HCT116 (cell line): ENCODE data around the gene NPM3. TPM values are rescaled to one million over a fixed set of nuclear protein-coding genes. Genes with fewer than 3 reads are reported as not detected.
A peak's percentile ranks its signal among the peaks of the same experiment; 100 is the strongest.

Source experiments
- ATAC-seq: fragments of 200-7000 bp; cut with Tn5 transposase; 2 replicates; pipeline ENCODE4 v1.9.1; 2020; ENCODE audit warnings: mild to moderate bottlenecking, moderate library complexity
- BruUV-seq: library from RNA; stranded (reverse); fragments of 400-500 nt; replicated peaks from 2 replicates; lab custom pipeline; 2021; lab: Mats Ljungman, UMichigan
- CTCF ChIA-PET: fragments of 300-600 bp; sonication (Branson Sonifier 250); formaldehyde crosslinking; loops from one replicate; lab custom pipeline; 2021; ENCODE audit warnings: antibody characterized with exemption; lab: Charles Lee
- POLR2A ChIA-PET: fragments of 300-600, 350-600 bp; sonication (Branson Sonifier 250); formaldehyde crosslinking; loops from one replicate; lab custom pipeline; 2021; ENCODE audit warnings: antibody characterized with exemption; lab: Charles Lee
- RAD21 ChIA-PET, 2 experiments: fragments of 300-600 bp; sonication (Branson Sonifier 250); formaldehyde crosslinking; loops; one replicate each; lab custom pipeline; 2023; ENCODE audit warnings: low total read pairs in 2 of 2; ENCODE audit not compliant: uncharacterized antibody in 2 of 2, unreplicated experiment in 2 of 2, low non-redundant PET in 1 of 2; lab: Charles Lee
- DNase-seq: peaks from one replicate; pipeline ENCODE4 v3.0.0-alpha.2; 2010; ENCODE audit warnings: low read depth, low spot score
- H2AFZ ChIP-seq: fragments of 200-600 bp; shearing (Covaris generic), sonication (generic); 2 replicates; pipeline ENCODE4 v1.6.1; 2017; ENCODE audit warnings: low read depth, mixed run types, mixed read lengths, antibody characterized with exemption, low read length; ENCODE audit not compliant: poor library complexity, severe bottlenecking
- H3K27ac ChIP-seq: 2 replicates; pipeline ENCODE4 v1.5.1; 2012; ENCODE audit warnings: low read depth, low read length
- H3K27me3 ChIP-seq: fragments of 200-600 bp; sonication (generic); 2 replicates; pipeline ENCODE4 v1.6.1; 2016; ENCODE audit warnings: mixed run types, low read length, mixed read lengths; ENCODE audit not compliant: insufficient read depth
- H3K36me3 ChIP-seq, 2 experiments: fragments of 200-500 bp in 1 of 2; fragments of 200-600 bp in 1 of 2; sonication (Bioruptor generic) in 1 of 2; sonication (generic) in 1 of 2; 2 replicates each; pipeline versions ENCODE4 v1.5.1 to v1.6.1; 2014 to 2016; ENCODE audit warnings: low read length in 2 of 2, inconsistent platforms in 1 of 2, mixed read lengths in 1 of 2, mixed run types in 1 of 2; ENCODE audit not compliant: insufficient read depth in 2 of 2, control insufficient read depth in 1 of 2
- H3K4me1 ChIP-seq, 2 experiments: fragments of 200-600 bp in 1 of 2; sonication (generic) in 1 of 2; 2 replicates each; pipeline versions ENCODE4 v1.5.1 to v1.6.1; 2012 to 2017; ENCODE audit warnings: low read length in 2 of 2, inconsistent platforms in 1 of 2, mild to moderate bottlenecking in 1 of 2, mixed read lengths in 1 of 2, mixed run types in 1 of 2, moderate library complexity in 1 of 2; ENCODE audit not compliant: insufficient read depth in 2 of 2, control insufficient read depth in 1 of 2
- H3K4me2 ChIP-seq: fragments of 200-600 bp; sonication (generic); 2 replicates; pipeline ENCODE4 v1.6.1; 2017; ENCODE audit warnings: mixed run types, low read length, mixed read lengths
- H3K4me3 ChIP-seq, 2 experiments: fragments of 200-600 bp in 1 of 2; sonication (generic) in 1 of 2; replicated peaks in 1 of 2; 2 replicates each; pipeline ENCODE4 v1.5.1; 2011 to 2016; ENCODE audit warnings: low read length in 2 of 2, control low read depth in 1 of 2, low read depth in 1 of 2, mild to moderate bottlenecking in 1 of 2, mixed read lengths in 1 of 2, mixed run types in 1 of 2
- H3K79me2 ChIP-seq: fragments of 200-600 bp; sonication (generic); 2 replicates; pipeline ENCODE4 v1.6.1; 2017; ENCODE audit warnings: mild to moderate bottlenecking, mixed run types, low read length, moderate library complexity, mixed read lengths; ENCODE audit not compliant: insufficient read depth
- H3K9ac ChIP-seq: fragments of 200-600 bp; sonication (generic); 2 replicates; pipeline ENCODE4 v1.6.1; 2016; ENCODE audit warnings: low read length, mixed read lengths
- H3K9me2 ChIP-seq: fragments of 200-600 bp; sonication (generic), shearing (Covaris generic); 2 replicates; pipeline ENCODE4 v1.6.1; 2017; ENCODE audit warnings: mixed run types, mild to moderate bottlenecking, moderate library complexity; ENCODE audit not compliant: insufficient read depth
- H3K9me3 ChIP-seq, 2 experiments: fragments of 200-500 bp in 1 of 2; fragments of 200-600 bp in 1 of 2; sonication (Bioruptor generic) in 1 of 2; sonication (generic) in 1 of 2; 2 replicates each; pipeline ENCODE4 v1.6.1; 2014 to 2017; ENCODE audit warnings: low read length in 2 of 2, mixed read lengths in 2 of 2, inconsistent platforms in 1 of 2, low read depth in 1 of 2, mild to moderate bottlenecking in 1 of 2, mixed run types in 1 of 2, moderate library complexity in 1 of 2; ENCODE audit not compliant: control insufficient read depth in 1 of 2, insufficient read depth in 1 of 2
- H4K20me1 ChIP-seq: fragments of 200-600 bp; sonication (generic), shearing (Covaris generic); 2 replicates; pipeline ENCODE4 v1.6.1; 2017; ENCODE audit warnings: mixed run types, mild to moderate bottlenecking, moderate library complexity; ENCODE audit not compliant: insufficient read depth
- CBX3 ChIP-seq: IDR thresholded peaks from 2 replicates; pipeline ENCODE4 v1.6.1; 2012; ENCODE audit warnings: low read depth
- CTCF ChIP-seq, 3 experiments: fragments of 200-600 bp in 1 of 3; sonication (generic) in 1 of 3; IDR thresholded peaks in 2 of 3; conservative IDR thresholded peaks in 1 of 3; 2 replicates each; pipeline ENCODE4 v1.5.1; 2012 to 2017; ENCODE audit warnings: low read depth in 2 of 3, low read length in 2 of 3, antibody characterized with exemption in 1 of 3, borderline replicate concordance in 1 of 3, control low read depth in 1 of 3, mild to moderate bottlenecking in 1 of 3, mixed read lengths in 1 of 3, mixed run types in 1 of 3, moderate library complexity in 1 of 3; ENCODE audit not compliant: insufficient read depth in 1 of 3
- EGR1 ChIP-seq: IDR thresholded peaks from 2 replicates; pipeline ENCODE4 v1.6.1; 2012; ENCODE audit warnings: low read depth
- FOSL1 ChIP-seq: IDR thresholded peaks from 2 replicates; pipeline ENCODE4 v1.6.1; 2012; ENCODE audit warnings: low read depth
- ZBTB33 ChIP-seq: IDR thresholded peaks from 2 replicates; pipeline ENCODE4 v1.6.1; 2011; ENCODE audit warnings: mild to moderate bottlenecking, low read length, moderate library complexity; ENCODE audit not compliant: insufficient replicate concordance; ENCODE audit errors: extremely low read depth
- intact Hi-C: fragments of 100-400 bp; cut with micrococcal nuclease; formaldehyde crosslinking; loops from 2 replicates; pipeline ENCODE4 v1.10.0; 2022
- total RNA-seq: library from RNA; stranded (reverse); gene quantifications from one replicate; pipeline ENCODE4 v1.2.1, GENCODE V29; 2021; ENCODE audit not compliant: unreplicated experiment

The NPM3 gene
- total RNA-seq, 1 experiment from 2014 or later = 267 TPM

- TF ChIP-seq ZBTB33 = no peak
- no peak for TF ChIP-seq FOSL1
- no peak for TF ChIP-seq EGR1
Observed at GRCh38 chr10:101781655-101781983, 1.6 kb downstream of the NPM3 start (continued).

- H3K79me2 ChIP-seq = peaks cover 47% of the 10 kb centered on the region
- no peaks in the 10 kb centered on the region for H3K9me3 ChIP-seq
- ChIA-PET POLR2A (interaction anchor here (0.6 to 1.6 kb wide), 2 partner anchors 124 to 178 kb away, joined by 3 to 10 read pairs; no protein-coding TSS in a partner anchor), CTCF (interaction anchor here (0.5 to 5.8 kb wide), 44 partner anchors 9 to 725 kb away, joined by 3 to 220 read pairs (median 4); partner anchors contain the start of genes DPCD, FBXL15, FBXW4 and OGA), RAD21 (interaction anchor here (0.7 to 2.3 kb wide), 7 partner anchors 179 to 567 kb away, joined by 3 to 21 read pairs (median 7); no protein-coding TSS in a partner anchor)
- no peaks in the 10 kb centered on the region for H3K9me2 ChIP-seq
- no peaks in the 10 kb centered on the region for H3K27me3 ChIP-seq
- peaks cover 3% of the 10 kb centered on the region; the same call in 1 of the 2 replicates for H4K20me1 ChIP-seq
- no peak overlapping the region for H2AFZ ChIP-seq
- intact Hi-C loops = loop anchor here (1.0 to 5.0 kb wide), 7 partner anchors 36 to 620 kb away; partner anchors contain the start of genes DPCD, OGA and POLL
- no TSS peak for BruUV-seq
- H3K4me2 ChIP-seq = peak overlapping the region; percentile 94
- peaks cover 19 to 45% of the 10 kb centered on the region in 2 experiments for H3K4me1 ChIP-seq
- peak overlapping the region; percentile 66 for H3K27ac ChIP-seq
- peak overlapping the region; percentile 74 to 90 for H3K4me3 ChIP-seq
- H3K9ac ChIP-seq = peak overlapping the region; percentile 91
- peaks cover 8 to 31% of the 10 kb centered on the region in 2 experiments; a peak in 3 of 4 replicates for H3K36me3 ChIP-seq
- ATAC-seq (peak; percentile 66), DNase-seq (peak; percentile 55)
- no peak for TF ChIP-seq CBX3
- peak in 2 of 3 experiments; percentile 99; a peak in 4 of 6 replicates for TF ChIP-seq CTCF (IDR thresholded peaks at IDR 0.05 in 2 of 3, conservative IDR thresholded peaks at IDR 0.05 in 1 of 3; ENCODE audit: borderline replicate concordance in 1 of 3, insufficient read depth in 1 of 3, low read depth in 2 of 3, low read length in 2 of 3)
Observed at GRCh38 chr10:101780818-101781654, 2.2 kb downstream of the NPM3 start.
